GM18507 (cell line): ENCODE results near the gene PTPRK.
"Not testable (repeated sequence)": the region's sequence is repeated elsewhere in the genome, so short reads cannot be mapped to it uniquely, and the experiment has no call there.

Experiments used
- DNase-seq: peaks from one replicate; pipeline ENCODE4 v3.0.0; 2011; ENCODE audit warnings: low read depth; ENCODE audit not compliant: insufficient read length; ENCODE audit errors: extremely low spot score
- FAIRE-seq: peaks from 2 replicates; lab custom pipeline; 2011; peaks lifted over from hg19 to GRCh38; lab: Jason Lieb, UNC

PTPRK gene

GRCh38 chr6:127933852-127934840 lies 586.3 kb downstream of the PTPRK start:
- DNase-seq: no peak
- FAIRE-seq: no peak

DNA sequence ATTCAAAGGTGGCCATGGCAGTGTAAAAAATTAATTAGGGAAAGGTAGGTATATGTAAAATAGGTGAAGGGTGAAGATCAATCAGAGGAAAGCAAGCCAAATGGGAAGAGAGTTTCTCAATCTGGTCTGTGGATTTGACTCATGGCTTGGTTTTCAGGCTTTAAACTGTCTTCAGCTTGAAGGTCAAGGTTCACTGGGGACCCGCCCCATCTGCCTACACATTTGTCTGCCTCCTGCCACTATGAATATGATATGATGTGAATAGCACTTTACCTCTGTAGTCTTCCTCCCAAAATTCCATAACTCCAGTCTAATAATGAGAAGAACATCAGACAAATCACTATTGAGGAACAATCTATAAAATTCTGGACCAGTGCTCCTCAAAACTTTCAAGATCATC lies 587.3 kb downstream of the PTPRK start:
- DNase-seq: no peak
- FAIRE-seq: no peak

- FAIRE-seq (no peak), DNase-seq (no peak)
Measured at GRCh38 chr6:127932708-127933107, 587.7 kb downstream of the PTPRK start.

DNA sequence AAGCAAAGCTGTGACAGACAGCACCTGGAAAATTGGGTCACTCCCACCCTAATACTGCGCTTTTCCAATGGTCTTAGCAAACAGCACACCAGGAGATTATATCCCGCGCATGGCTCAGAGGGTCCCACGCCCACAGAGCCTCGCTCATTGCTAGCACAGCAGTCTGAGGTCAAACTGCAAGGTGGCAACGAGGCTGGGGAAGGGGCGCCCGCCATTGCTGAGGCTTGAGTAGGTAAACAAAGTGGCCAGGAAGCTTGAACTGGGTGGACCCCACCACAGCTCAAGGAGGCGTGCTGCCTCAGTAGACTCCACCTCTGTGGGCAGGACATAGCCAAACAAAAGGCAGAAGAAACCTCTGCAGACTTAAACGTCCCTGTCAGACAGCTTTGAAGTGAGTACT lies 594.0 kb downstream of the PTPRK start:
- not testable (repeated sequence) for DNase-seq, FAIRE-seq

DNA sequence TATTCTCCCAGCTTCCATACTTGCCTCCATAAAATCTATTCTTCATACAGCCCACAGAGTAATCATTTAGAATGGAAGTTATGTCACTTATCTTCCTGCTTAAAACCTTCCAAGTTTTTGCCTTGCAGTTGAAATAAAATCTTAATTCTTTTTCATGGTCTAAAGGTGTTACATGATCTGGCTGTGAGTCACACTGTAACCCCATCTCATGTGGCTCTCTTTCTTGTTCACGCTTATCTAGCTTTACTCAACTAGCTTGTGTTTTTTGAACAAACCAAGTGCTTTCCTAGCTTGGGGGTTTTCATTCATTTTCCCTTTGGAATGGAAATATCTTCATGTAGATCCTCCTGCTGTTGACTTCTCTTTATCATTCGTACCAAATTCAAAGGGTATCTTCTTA lies 596.0 kb downstream of the PTPRK start:
- DNase-seq: no peak
- FAIRE-seq: no peak

- FAIRE-seq: no peak
- DNase-seq: no peak
Measured at GRCh38 chr6:127924031-127924430, 596.4 kb downstream of the PTPRK start.

DNA sequence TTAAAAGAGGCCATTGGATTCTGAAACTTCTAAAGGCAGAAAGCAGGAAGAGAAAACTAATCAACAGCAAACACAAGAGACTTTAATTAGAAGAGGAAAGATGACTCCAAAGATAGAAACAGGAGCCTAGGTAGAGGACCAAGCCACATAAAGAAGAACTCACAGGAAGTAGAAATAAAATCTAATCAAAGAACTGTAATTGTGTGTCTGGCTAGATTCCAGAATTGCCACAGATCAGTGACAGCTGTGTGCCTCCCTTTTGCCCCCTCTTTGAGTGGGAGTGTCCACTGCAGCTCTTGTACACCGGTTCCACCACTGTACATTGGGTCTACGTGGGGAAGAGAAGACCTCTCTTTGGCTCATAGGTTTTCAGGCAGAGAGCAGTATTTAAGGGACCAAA lies 597.3 kb downstream of the PTPRK start:
- FAIRE-seq (no peak), DNase-seq (no peak)

DNA sequence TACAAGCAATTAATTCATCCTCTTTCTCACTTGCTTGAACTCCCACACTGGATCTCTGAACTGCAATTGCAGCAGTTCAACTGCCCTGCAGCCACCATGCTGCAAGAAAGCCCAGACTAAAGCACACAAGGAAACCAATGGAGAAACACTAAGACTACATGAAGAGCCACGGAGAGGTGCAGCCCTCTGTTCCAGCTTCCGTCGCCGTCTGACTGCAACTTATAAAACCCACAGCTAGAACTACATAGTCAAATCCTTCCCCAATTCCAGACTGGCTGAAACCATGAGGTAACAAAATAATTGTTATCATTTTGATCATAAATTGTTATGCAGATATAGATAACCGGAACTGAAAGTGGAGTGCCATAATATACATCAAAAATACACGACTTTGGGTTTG lies 598.4 kb downstream of the PTPRK start:
- DNase-seq: no peak
- FAIRE-seq: no peak

- no peak for DNase-seq
- FAIRE-seq: no peak
Measured at GRCh38 chr6:127920804-127921203, 599.6 kb downstream of the PTPRK start.
